Measurements from ENCODE around the gene RBKS. TPM values are rescaled to one million over a fixed set of nuclear protein-coding genes. Genes with fewer than 3 reads are reported as not detected.

Gene RBKS
- total and polyA plus RNA-seq, 2 of the 8 experiments (the other 6 are each of a cell fraction or from before 2014, with no cell fraction given): 1.1 to 1.5 TPM

GRCh38 chr2:27808418-27808817, 81.8 kb downstream of the RBKS start:
- no peak overlapping the region for H2AFZ ChIP-seq (ENCODE audit: low read length)
- H2BK12ac ChIP-seq (ENCODE audit: low read depth, low read length): no peak overlapping the region
- CTCF ChIA-PET (ENCODE audit: partially characterized antibody): interaction anchor here (0.6 to 1.5 kb wide), 3 partner anchors 9 to 611 kb away, joined by 3 to 8 read pairs (median 3); no protein-coding TSS in a partner anchor
- H3K27me3 ChIP-seq (replicated peaks in 1 of 4; ENCODE audit: control insufficient read depth in 3 of 4, extremely low read depth in 1 of 4, insufficient read depth in 3 of 4, low read length in 3 of 4): peaks cover 0 to 1% (median 0%) of the 10 kb centered on the region in 4 experiments; a peak in 1 of 7 replicates
- H3K9ac ChIP-seq (replicated peaks in 1 of 4; ENCODE audit: extremely low read depth in 1 of 4, low read depth in 3 of 4, low read length in 3 of 4): no peak overlapping the region
- H3K9me3 ChIP-seq (ENCODE audit: insufficient read depth in 2 of 2, low read depth in 1 of 2, low read length in 1 of 2): no peaks in the 10 kb centered on the region
- TF ChIP-seq CBX8 (IDR thresholded peaks at IDR 0.05; ENCODE audit: borderline replicate concordance, low read depth, low read length) (no peak), SAP30 (IDR thresholded peaks at IDR 0.05; ENCODE audit: insufficient read depth, insufficient replicate concordance, low read length) (no peak), FOSL1 (IDR thresholded peaks at IDR 0.05; ENCODE audit: insufficient read depth, low read depth, low read length) (no peak), MAFK (IDR thresholded peaks at IDR 0.05; ENCODE audit: low read depth, low read length) (no peak), BCL11A (IDR thresholded peaks at IDR 0.05; ENCODE audit: low read depth in 2 of 2, low read length in 2 of 2) (no peak), CREB1 (IDR thresholded peaks at IDR 0.05) (no peak), EZH2 (IDR thresholded peaks at IDR 0.05; ENCODE audit: low read depth, low read length, severe bottlenecking) (no peak), BRCA1 (IDR thresholded peaks at IDR 0.05; ENCODE audit: low read depth, low read length) (no peak), TAF1 (IDR thresholded peaks at IDR 0.05; ENCODE audit: low read depth, low read length) (no peak), RAD21 (IDR thresholded peaks at IDR 0.05 in 1 of 2, conservative IDR thresholded peaks at IDR 0.05 in 1 of 2; ENCODE audit: low read depth in 2 of 2, low read length in 2 of 2) (no peak), ATF2 (IDR thresholded peaks at IDR 0.05; ENCODE audit: low read length) (no peak)
- H2BK5ac ChIP-seq (ENCODE audit: low read depth, low read length): no peak overlapping the region
- H3K27ac ChIP-seq (ENCODE audit: low read depth, low read length): no peak overlapping the region
- no peak overlapping the region for H3K4me2 ChIP-seq (ENCODE audit: insufficient read depth in 1 of 2, low read depth in 2 of 2, low read length in 2 of 2)
- no peak overlapping the region for H4K5ac ChIP-seq (ENCODE audit: insufficient read length, low read depth, low read length)
- FAIRE-seq (no peak), DNase-seq (ENCODE audit: low read depth in 1 of 2, low spot score in 2 of 2) (no peak)
- H3K23ac ChIP-seq (ENCODE audit: insufficient read length): no peak overlapping the region
- H3K14ac ChIP-seq (ENCODE audit: insufficient read length): no peak overlapping the region
- no peaks in the 10 kb centered on the region for H3K79me1 ChIP-seq (ENCODE audit: low read depth, low read length)
- H3K4me1 ChIP-seq (replicated peaks in 1 of 4; ENCODE audit: control insufficient read depth in 3 of 4, insufficient read depth in 4 of 4, low read length in 3 of 4): no peaks in the 10 kb centered on the region
- H2AK5ac ChIP-seq (ENCODE audit: low read depth, low read length): no peak overlapping the region
- no peak overlapping the region for H3K4me3 ChIP-seq (ENCODE audit: extremely low read depth in 1 of 4, insufficient read depth in 2 of 4, low read depth in 3 of 4, low read length in 4 of 4)
- no peak overlapping the region for H2BK20ac ChIP-seq (ENCODE audit: low read length)
- no peaks in the 10 kb centered on the region for H3K23me2 ChIP-seq (ENCODE audit: low read depth, low read length)
- POLR2A ChIA-PET (ENCODE audit: partially characterized antibody): no interaction called here
- H3K36me3 ChIP-seq (ENCODE audit: control insufficient read depth in 2 of 4, insufficient read depth in 4 of 4, low read length in 3 of 4): no peaks in the 10 kb centered on the region
- H3K18ac ChIP-seq (ENCODE audit: extremely low read depth, low read length): no peak overlapping the region
- H3K79me2 ChIP-seq (ENCODE audit: control insufficient read depth in 1 of 2, insufficient read depth in 2 of 2, low read length in 2 of 2): no peaks in the 10 kb centered on the region
- no peak overlapping the region for H3K56ac ChIP-seq (replicated peaks; ENCODE audit: insufficient read length, low read depth, low read length)
- no peak overlapping the region for H3K4ac ChIP-seq (replicated peaks; ENCODE audit: insufficient read length, low read depth, low read length)
- no peak overlapping the region for H4K8ac ChIP-seq (ENCODE audit: extremely low read depth, insufficient read depth, low read length)
- H4K20me1 ChIP-seq (replicated peaks in 1 of 2; ENCODE audit: control insufficient read depth in 1 of 2, insufficient read depth in 2 of 2, low read length in 2 of 2): no peaks in the 10 kb centered on the region
- H2BK120ac ChIP-seq (replicated peaks; ENCODE audit: low read depth, low read length): no peak overlapping the region
- WGBS, 2 experiments (ENCODE audit: extremely low coverage in 1 of 2, insufficient coverage in 1 of 2, insufficient read length in 1 of 2, insufficient replicate concordance in 2 of 2, low coverage in 1 of 2, low lambda C conversion rate in 2 of 2, missing lambda C conversion rate in 1 of 2): 85% methylated on average over 2 of the region's 2 CpGs; no CpG with 5 or more reads in 1 of the 2 experiments
- no peak overlapping the region for H4K91ac ChIP-seq (replicated peaks; ENCODE audit: insufficient read length, low read length)
- H2BK15ac ChIP-seq (ENCODE audit: low read length): no peak overlapping the region

All from H1 (cell line).